Muscle layer of colon (tissue), 2 donors: ENCODE results near the gene MINAR1.

Experiments
- H3K27ac ChIP-seq: one replicate; pipeline ENCODE4 v1.7.0; 2013; ENCODE audit warnings: low read depth, mild to moderate bottlenecking, low read length, moderate library complexity
- H3K27me3 ChIP-seq, 2 donors: one replicate each; pipeline ENCODE4 v1.7.0; 2013; ENCODE audit warnings: low read length in 2 of 2, mild to moderate bottlenecking in 2 of 2; ENCODE audit not compliant: insufficient read depth in 2 of 2, control insufficient read depth in 1 of 2
- H3K36me3 ChIP-seq: one replicate; pipeline ENCODE4 v1.7.0; 2013; ENCODE audit warnings: mild to moderate bottlenecking, low read length; ENCODE audit not compliant: insufficient read depth
- H3K4me1 ChIP-seq: one replicate; pipeline ENCODE4 v1.7.0; 2013; ENCODE audit warnings: mild to moderate bottlenecking, low read length; ENCODE audit not compliant: insufficient read depth
- H3K4me3 ChIP-seq, 2 donors: one replicate each; pipeline ENCODE4 v1.7.0; 2013; ENCODE audit warnings: low read length in 2 of 2, low read depth in 1 of 2, mild to moderate bottlenecking in 1 of 2, moderate library complexity in 1 of 2
- H3K9ac ChIP-seq: one replicate; pipeline ENCODE4 v1.7.0; 2013; ENCODE audit warnings: low read length
- H3K9me3 ChIP-seq: one replicate; pipeline ENCODE4 v1.7.0; 2013; ENCODE audit warnings: mild to moderate bottlenecking, low read length
- donor health status: abdominal sarcoma.
- donor health status: Adenocarcinoma of cecum.

The MINAR1 gene

DNA sequence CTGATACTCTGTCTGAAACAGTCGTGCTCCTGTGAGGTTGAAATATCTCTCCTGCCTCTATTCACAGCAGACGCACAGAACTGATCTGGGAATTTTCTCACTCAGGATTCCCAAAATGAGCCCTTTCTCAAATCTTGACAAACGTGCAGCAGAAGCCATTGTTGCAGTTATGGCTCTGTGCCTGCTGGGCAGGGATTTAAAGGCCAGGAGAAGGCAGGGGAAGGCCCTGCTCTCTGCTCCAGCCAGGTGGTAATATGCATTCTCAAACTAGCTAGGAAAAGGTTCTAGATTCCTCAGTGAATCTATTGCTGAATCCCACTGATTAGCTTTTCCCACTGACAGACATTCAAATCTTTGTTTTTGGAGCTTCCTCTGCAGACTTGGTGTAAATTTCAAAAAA is 2.2 kb downstream of the MINAR1 start:
- no peak overlapping the region for H3K9ac ChIP-seq
- H3K27me3 ChIP-seq, result peaks cover 16 to 44% of the 10 kb centered on the region in 2 donors
- H3K27ac ChIP-seq, result no peak overlapping the region
- peaks cover 5% of the 10 kb centered on the region for H3K4me1 ChIP-seq
- H3K4me3 ChIP-seq, result no peak overlapping the region
- no peaks in the 10 kb centered on the region for H3K36me3 ChIP-seq
- H3K9me3 ChIP-seq, result no peaks in the 10 kb centered on the region

DNA sequence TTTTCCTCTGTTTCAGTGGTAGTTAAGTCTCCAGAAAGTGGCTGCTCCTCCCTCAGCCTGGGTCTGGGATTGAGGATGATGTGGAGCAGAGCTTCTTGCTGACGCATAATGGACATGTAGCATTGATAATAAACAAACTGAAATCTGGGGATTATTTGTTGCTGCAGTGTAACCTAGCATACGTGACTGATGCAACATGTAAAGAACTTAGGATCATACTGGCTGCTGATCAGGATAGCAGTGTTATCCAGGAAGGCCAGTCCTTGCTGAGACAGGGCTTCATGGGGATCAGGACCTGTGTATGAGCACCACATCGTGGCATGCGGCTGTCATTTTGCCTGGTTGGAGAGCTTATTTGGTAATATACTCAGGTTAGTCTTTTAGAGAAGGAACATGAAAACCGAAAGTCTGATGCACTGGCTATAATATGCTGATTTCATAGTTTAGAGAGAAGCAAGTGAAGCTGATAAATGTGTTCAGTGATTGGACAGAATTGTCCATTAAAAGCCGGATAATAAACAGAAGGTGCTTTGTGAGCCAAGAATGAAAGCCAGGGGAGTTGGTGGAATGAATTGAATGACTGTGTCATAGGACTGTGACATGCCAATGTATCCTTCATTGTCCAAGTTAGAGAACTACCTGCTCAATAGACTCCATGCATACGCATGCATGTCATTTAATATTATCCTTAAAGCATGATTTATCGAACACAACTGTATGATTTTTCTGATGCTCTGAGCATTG is 4.1 kb downstream of the MINAR1 start:
- Histone ChIP-seq H3K9ac (no peak overlapping the region), H3K27ac (no peak overlapping the region), H3K36me3 (no peaks in the 10 kb centered on the region), H3K4me1 (peaks cover 3% of the 10 kb centered on the region), H3K9me3 (no peaks in the 10 kb centered on the region), H3K4me3 (no peak overlapping the region), H3K27me3 (peaks cover 1 to 28% of the 10 kb centered on the region in 2 donors)

GRCh38 chr15:79437275-79438000 is 5.3 kb downstream of the MINAR1 start:
- no peak overlapping the region for H3K27ac ChIP-seq
- H3K9me3 ChIP-seq, result no peaks in the 10 kb centered on the region
- H3K4me3 ChIP-seq, result no peak overlapping the region

DNA sequence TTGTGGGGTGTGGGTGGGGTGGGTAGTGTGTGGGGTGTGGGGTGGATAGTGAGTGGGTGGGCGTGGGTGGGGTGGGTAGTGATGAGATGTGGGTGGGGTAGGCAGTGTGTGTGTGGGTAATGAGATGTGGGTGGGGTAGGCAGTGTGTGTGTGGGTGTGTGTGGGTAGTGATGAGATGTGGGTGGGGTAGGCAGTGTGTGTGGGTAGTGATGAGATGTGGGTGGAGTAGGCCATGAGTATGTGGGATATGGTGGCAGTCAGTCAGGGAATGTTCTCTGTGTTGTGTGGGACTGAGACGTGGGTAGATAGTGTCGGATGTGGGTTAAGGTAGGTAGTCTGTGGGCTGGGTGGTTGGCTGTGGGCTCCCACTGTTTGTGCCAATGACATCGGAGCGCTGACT is 7.1 kb downstream of the MINAR1 start:
- H3K27me3 ChIP-seq, result no peaks in the 10 kb centered on the region
- no peaks in the 10 kb centered on the region for H3K36me3 ChIP-seq
- H3K9ac ChIP-seq, result no peak overlapping the region
- H3K27ac ChIP-seq, result no peak overlapping the region
- H3K4me1 ChIP-seq, result no peaks in the 10 kb centered on the region
- H3K4me3 ChIP-seq, result no peak overlapping the region
- no peaks in the 10 kb centered on the region for H3K9me3 ChIP-seq

More at GRCh38 chr15:79437275-79438000, 5.3 kb downstream of the MINAR1 start:
- Histone ChIP-seq H3K27me3 (peaks cover 0 to 16% of the 10 kb centered on the region in 2 donors), H3K9ac (no peak overlapping the region), H3K36me3 (no peaks in the 10 kb centered on the region), H3K4me1 (no peaks in the 10 kb centered on the region)

GRCh38 chr15:79440355-79440908 is 8.3 kb downstream of the MINAR1 start:
- Histone ChIP-seq H3K27ac (no peak overlapping the region), H3K9ac (no peak overlapping the region), H3K27me3 (no peaks in the 10 kb centered on the region), H3K4me3 (no peak overlapping the region), H3K36me3 (no peaks in the 10 kb centered on the region), H3K4me1 (no peaks in the 10 kb centered on the region), H3K9me3 (no peaks in the 10 kb centered on the region)

GRCh38 chr15:79442911-79443310 is 10.8 kb downstream of the MINAR1 start:
- Histone ChIP-seq H3K36me3 (no peaks in the 10 kb centered on the region), H3K4me3 (no peak overlapping the region), H3K9me3 (no peaks in the 10 kb centered on the region), H3K27ac (no peak overlapping the region), H3K9ac (no peak overlapping the region), H3K4me1 (no peaks in the 10 kb centered on the region), H3K27me3 (no peaks in the 10 kb centered on the region)

- H3K27me3 ChIP-seq, result peaks cover 5% of the 10 kb centered on the region in 2 donors
- H3K9me3 ChIP-seq, result no peaks in the 10 kb centered on the region
- no peak overlapping the region for H3K9ac ChIP-seq
- no peak overlapping the region for H3K27ac ChIP-seq
- H3K4me1 ChIP-seq, result no peaks in the 10 kb centered on the region
- no peaks in the 10 kb centered on the region for H3K36me3 ChIP-seq
- no peak overlapping the region for H3K4me3 ChIP-seq
Measured at GRCh38 chr15:79447060-79447459, 14.9 kb downstream of the MINAR1 start.

GRCh38 chr15:79450648-79451047 is 18.5 kb downstream of the MINAR1 start:
- Histone ChIP-seq H3K9ac (no peak overlapping the region), H3K4me1 (no peaks in the 10 kb centered on the region), H3K36me3 (no peaks in the 10 kb centered on the region), H3K9me3 (no peaks in the 10 kb centered on the region), H3K27me3 (peaks cover 5% of the 10 kb centered on the region in 2 donors), H3K4me3 (no peak overlapping the region), H3K27ac (no peak overlapping the region)

DNA sequence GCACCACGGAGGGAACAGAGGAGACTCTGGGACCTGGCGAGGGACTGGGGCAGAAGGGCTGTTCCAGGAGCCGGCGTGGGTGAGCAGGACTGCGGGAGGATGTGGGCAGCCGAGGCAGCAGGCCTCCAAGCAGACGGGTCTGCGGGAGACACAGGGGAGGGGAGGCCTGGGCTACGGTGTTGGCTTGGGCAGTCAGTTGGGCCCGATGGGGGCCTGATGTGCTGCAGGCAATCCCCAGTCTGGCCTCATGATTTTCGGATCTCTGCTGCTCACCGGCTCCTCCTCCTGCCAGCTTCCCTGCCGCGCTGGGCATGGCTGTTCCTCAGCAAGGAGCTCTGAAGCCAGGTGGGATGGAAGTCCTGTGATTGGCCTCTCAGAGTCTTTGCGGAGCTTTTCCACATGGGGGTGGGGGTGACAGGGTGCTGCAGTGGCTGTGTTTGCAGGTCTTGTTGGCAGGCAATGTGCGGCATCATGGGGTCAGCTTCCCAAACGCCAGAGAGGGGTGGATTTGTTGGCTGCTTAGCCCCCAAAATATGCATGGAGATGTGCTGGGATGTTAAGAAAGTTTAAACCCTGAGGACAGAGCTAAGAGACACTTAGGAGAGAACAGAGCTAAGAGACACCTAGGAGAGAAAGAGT is 19.3 kb downstream of the MINAR1 start:
- Histone ChIP-seq H3K9me3 (no peaks in the 10 kb centered on the region), H3K9ac (no peak overlapping the region), H3K4me3 (no peak overlapping the region), H3K27ac (no peak overlapping the region), H3K36me3 (no peaks in the 10 kb centered on the region), H3K4me1 (no peaks in the 10 kb centered on the region), H3K27me3 (peaks cover 5% of the 10 kb centered on the region in 2 donors)

DNA sequence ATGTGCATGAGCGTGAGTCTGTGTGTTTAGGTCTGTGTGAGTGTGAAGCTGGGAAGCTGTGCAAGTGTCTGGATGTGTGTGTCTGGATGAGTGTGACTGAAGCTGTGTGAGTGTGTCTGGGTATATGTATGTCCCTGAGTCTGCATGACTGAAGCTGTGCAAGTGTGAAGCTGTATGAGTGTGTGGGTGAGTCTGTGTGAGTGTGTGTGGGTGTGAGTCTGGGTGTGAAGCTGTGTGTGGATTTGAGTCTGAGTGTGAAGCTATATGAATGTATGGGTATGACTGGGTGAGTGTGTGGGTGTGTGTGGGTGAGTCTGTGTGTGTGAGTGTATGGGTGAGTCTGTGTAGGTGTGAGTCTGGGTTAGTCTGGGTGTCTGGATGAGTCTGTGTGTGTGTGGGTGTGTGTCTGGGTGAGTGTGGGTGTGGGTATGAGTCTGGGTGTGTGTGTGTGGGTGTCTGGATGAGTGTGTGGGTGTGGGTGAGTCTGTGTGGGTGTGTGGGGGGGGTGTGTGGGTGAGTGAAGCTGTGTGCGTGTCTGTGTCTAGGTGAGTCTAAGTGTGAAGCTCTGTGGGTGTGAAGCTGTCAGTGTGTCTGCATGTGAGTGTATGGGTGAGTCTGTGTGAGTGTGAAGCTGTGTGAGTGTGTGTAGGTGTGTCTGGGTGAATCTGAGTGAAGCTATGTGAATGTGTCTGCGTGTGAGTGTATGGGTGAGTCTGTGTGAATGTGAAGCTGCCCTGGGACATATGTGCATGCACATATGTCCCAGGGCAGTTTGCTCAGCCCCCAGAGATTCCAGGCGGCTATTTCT is 20.3 kb downstream of the MINAR1 start:
- Histone ChIP-seq H3K9me3 (no peaks in the 10 kb centered on the region), H3K27me3 (peaks cover 5% of the 10 kb centered on the region in 2 donors), H3K4me1 (no peaks in the 10 kb centered on the region)

GRCh38 chr15:79453446-79453845 is 21.3 kb downstream of the MINAR1 start:
- Histone ChIP-seq H3K9ac (no peak overlapping the region), H3K36me3 (no peaks in the 10 kb centered on the region), H3K9me3 (no peaks in the 10 kb centered on the region), H3K27ac (no peak overlapping the region), H3K27me3 (peaks cover 5% of the 10 kb centered on the region in 2 donors), H3K4me3 (no peak overlapping the region), H3K4me1 (no peaks in the 10 kb centered on the region)

More for the DNA sequence above, 20.3 kb downstream of the MINAR1 start:
- Histone ChIP-seq H3K9ac (no peak overlapping the region), H3K4me3 (no peak overlapping the region), H3K36me3 (no peaks in the 10 kb centered on the region), H3K27ac (no peak overlapping the region)
